Measurements from ENCODE around the gene PRR30.

GRCh38 chr2:27134781-27135477 lies 4.3 kb downstream of the PRR30 start:
- TF ChIP-seq CTCF (conservative IDR thresholded peaks at IDR 0.05; ENCODE audit: low read depth, low read length) (no peak), RFX5 (IDR thresholded peaks at IDR 0.05; ENCODE audit: low read depth, low read length) (no peak), USF2 (IDR thresholded peaks at IDR 0.05; ENCODE audit: low read depth, low read length) (no peak), BHLHE40 (IDR thresholded peaks at IDR 0.05; ENCODE audit: low read depth, low read length) (no peak)

Measured in IMR-90 (cell line).